ENCODE results near the gene PELI2.

DNA sequence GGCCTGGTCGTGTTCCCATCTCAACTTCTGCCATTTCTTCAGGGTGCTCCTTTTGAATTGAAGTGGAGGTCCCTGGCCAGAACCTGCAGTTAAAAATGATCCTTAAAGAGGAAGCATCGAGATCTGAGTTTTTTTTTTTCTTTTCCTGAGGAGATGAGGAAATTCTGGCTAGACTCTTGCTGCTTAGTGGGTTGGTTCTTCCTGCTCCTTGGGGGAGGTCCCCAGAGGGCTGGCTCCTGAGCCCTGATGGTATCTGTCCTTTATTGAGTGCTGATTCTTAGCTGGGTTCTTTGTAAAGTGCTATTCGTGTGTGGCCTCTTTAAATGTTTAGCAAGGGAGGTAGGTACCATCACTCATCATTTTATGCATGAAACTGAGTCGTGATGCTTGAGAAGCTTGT, 11.7 kb downstream of the PELI2 start:
- TF ChIP-seq, protein P1, sequence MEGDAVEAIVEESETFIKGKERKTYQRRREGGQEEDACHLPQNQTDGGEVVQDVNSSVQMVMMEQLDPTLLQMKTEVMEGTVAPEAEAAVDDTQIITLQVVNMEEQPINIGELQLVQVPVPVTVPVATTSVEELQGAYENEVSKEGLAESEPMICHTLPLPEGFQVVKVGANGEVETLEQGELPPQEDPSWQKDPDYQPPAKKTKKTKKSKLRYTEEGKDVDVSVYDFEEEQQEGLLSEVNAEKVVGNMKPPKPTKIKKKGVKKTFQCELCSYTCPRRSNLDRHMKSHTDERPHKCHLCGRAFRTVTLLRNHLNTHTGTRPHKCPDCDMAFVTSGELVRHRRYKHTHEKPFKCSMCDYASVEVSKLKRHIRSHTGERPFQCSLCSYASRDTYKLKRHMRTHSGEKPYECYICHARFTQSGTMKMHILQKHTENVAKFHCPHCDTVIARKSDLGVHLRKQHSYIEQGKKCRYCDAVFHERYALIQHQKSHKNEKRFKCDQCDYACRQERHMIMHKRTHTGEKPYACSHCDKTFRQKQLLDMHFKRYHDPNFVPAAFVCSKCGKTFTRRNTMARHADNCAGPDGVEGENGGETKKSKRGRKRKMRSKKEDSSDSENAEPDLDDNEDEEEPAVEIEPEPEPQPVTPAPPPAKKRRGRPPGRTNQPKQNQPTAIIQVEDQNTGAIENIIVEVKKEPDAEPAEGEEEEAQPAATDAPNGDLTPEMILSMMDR (optimal IDR thresholded peaks at IDR 0.05 in 1 of 3, IDR thresholded peaks at IDR 0.05 in 1 of 3, conservative IDR thresholded peaks at IDR 0.05 in 1 of 3; ENCODE audit: extremely low read depth in 1 of 3, insufficient read depth in 2 of 3, low read length in 3 of 3), result no peak
- no peak for TF ChIP-seq EZH2 (IDR thresholded peaks at IDR 0.05; ENCODE audit: low read length)

Measured in keratinocyte (primary cell).